HG03378 (cell line): ENCODE results near the gene PEX26.
"Not testable (repeated sequence)": the region's sequence is repeated elsewhere in the genome, so short reads cannot be mapped to it uniquely, and the experiment has no call there.

Experiments used
- ATAC-seq: cut with Tn5 transposase; IDR thresholded peaks from one replicate; pipeline ENCODE4 v1.9.1; 2021; ENCODE audit warnings: mild to moderate bottlenecking, moderate library complexity; ENCODE audit not compliant: unreplicated experiment

The PEX26 gene

GRCh38 chr22:18115906-18116371 lies 38.1 kb downstream of the PEX26 start:
- no peak for ATAC-seq

GRCh38 chr22:18116634-18117033 lies 38.8 kb downstream of the PEX26 start:
- ATAC-seq = no peak

GRCh38 chr22:18118345-18118915 lies 40.6 kb downstream of the PEX26 start:
- ATAC-seq = no peak

GRCh38 chr22:18119409-18120110 lies 41.8 kb downstream of the PEX26 start:
- no peak for ATAC-seq

GRCh38 chr22:18120857-18121256 lies 43.1 kb downstream of the PEX26 start:
- ATAC-seq = no peak

- no peak for ATAC-seq
These were observed 43.7 kb downstream of the PEX26 start for GRCh38 chr22:18121506-18121905.

GRCh38 chr22:18121954-18122554 lies 44.3 kb downstream of the PEX26 start:
- no peak for ATAC-seq

GRCh38 chr22:18123476-18124025 lies 45.8 kb downstream of the PEX26 start:
- ATAC-seq = not testable (repeated sequence)

GRCh38 chr22:18126606-18127005 lies 48.8 kb downstream of the PEX26 start:
- ATAC-seq = no peak

- no peak for ATAC-seq
These were observed 52.2 kb downstream of the PEX26 start for GRCh38 chr22:18130018-18130417.

GRCh38 chr22:18130699-18131429 lies 53.1 kb downstream of the PEX26 start:
- ATAC-seq = no peak

GRCh38 chr22:18133452-18133851 lies 55.7 kb downstream of the PEX26 start:
- ATAC-seq = no peak

GRCh38 chr22:18136563-18137320 lies 59.0 kb downstream of the PEX26 start:
- no peak for ATAC-seq

- ATAC-seq = not testable (repeated sequence)
These were observed 63.2 kb downstream of the PEX26 start for GRCh38 chr22:18141004-18141403.

GRCh38 chr22:18144105-18144504 lies 66.3 kb downstream of the PEX26 start:
- no peak for ATAC-seq

- no peak for ATAC-seq
These were observed 68.0 kb downstream of the PEX26 start for GRCh38 chr22:18145676-18146388.

- ATAC-seq = no peak
These were observed 68.6 kb downstream of the PEX26 start for GRCh38 chr22:18146389-18146753.

- no peak for ATAC-seq
These were observed 70.0 kb downstream of the PEX26 start for GRCh38 chr22:18147791-18148190.

- no peak for ATAC-seq
These were observed 70.6 kb downstream of the PEX26 start for GRCh38 chr22:18148293-18148965.
